Measurements from ENCODE around the gene TSHZ2. TPM values are rescaled to one million over a fixed set of nuclear protein-coding genes. Genes with fewer than 3 reads are reported as not detected.

TSHZ2 gene
- total RNA-seq, 1 experiment from 2014 or later, result 0.20 TPM

GRCh38 chr20:53194306-53195290 is 222.4 kb downstream of the TSHZ2 start (continued):
- TF ChIP-seq PRDM15 (CRISPR knock-in tag; IDR thresholded peaks at IDR 0.05) (no peak), ZSCAN18 (CRISPR knock-in tag; IDR thresholded peaks at IDR 0.05) (no peak), ARID4B (CRISPR knock-in tag; IDR thresholded peaks at IDR 0.05; ENCODE audit: borderline replicate concordance) (no peak), PREB (CRISPR knock-in tag; IDR thresholded peaks at IDR 0.05; ENCODE audit: borderline replicate concordance) (no peak), JUN (CRISPR knock-in tag; IDR thresholded peaks at IDR 0.05) (no peak), ESRRA (CRISPR knock-in tag; IDR thresholded peaks at IDR 0.05; ENCODE audit: borderline replicate concordance) (no peak)

- DNase-seq (ENCODE audit: low spot score), result no peak
- CTCF ChIA-PET, result interaction anchor here (0.6 kb wide), 1 partner anchor 387 kb away, joined by 5 read pairs; no protein-coding TSS in a partner anchor
- TF ChIP-seq ZBTB43 (CRISPR knock-in tag; IDR thresholded peaks at IDR 0.05), result no peak
- TF ChIP-seq E2F1 (CRISPR knock-in tag; IDR thresholded peaks at IDR 0.05), result no peak
- TF ChIP-seq TEAD4 (CRISPR knock-in tag; IDR thresholded peaks at IDR 0.05), result no peak
- TF ChIP-seq FOXP1 (CRISPR knock-in tag; IDR thresholded peaks at IDR 0.05; ENCODE audit: borderline replicate concordance), result no peak
- no peak for TF ChIP-seq HMGXB4 (CRISPR knock-in tag; IDR thresholded peaks at IDR 0.05)
- TF ChIP-seq ATF6 (CRISPR knock-in tag; IDR thresholded peaks at IDR 0.05), result no peak
- no peak for TF ChIP-seq CREM (CRISPR knock-in tag; IDR thresholded peaks at IDR 0.05)
Observed at GRCh38 chr20:53195876-53196610, 223.9 kb downstream of the TSHZ2 start.

More at GRCh38 chr20:53195876-53196610, 223.9 kb downstream of the TSHZ2 start:
- POLR2A ChIA-PET, result interaction anchor here (0.7 kb wide), 1 partner anchor 440 kb away, joined by 6 read pairs; no protein-coding TSS in a partner anchor
- Mint-ChIP-seq H3K9me3 (no peaks in the 10 kb centered on the region), H3K36me3 (no peaks in the 10 kb centered on the region), H3K27me3 (ENCODE audit: low read depth) (no peaks in the 10 kb centered on the region), H3K27ac (no peak overlapping the region), H3K4me3 (no peak overlapping the region), H3K4me1 (no peaks in the 10 kb centered on the region)
- no peak for ATAC-seq

Measured in WTC11 (cell line).